ENCODE results near the gene ZNF521.

ZNF521 gene

DNA sequence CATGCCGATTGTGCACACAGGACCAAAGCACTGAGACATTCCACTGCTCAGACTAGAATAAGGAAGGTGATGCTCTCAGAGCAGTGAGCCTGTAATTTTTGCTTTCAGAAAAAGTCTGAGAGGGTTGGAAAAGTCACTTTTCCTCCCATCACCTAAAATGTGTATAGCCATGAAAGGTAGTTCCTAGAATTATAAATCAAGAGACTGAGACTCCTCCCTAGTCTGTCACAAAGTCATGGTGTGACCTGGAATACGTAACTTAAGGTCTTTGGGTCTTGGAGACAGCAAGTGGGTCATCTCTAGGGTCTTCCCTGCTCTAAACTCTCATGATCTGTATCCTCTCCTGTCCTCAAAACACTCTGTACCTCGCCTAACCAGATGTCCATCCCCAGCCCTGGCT, 16.9 kb downstream of the ZNF521 start:
- no peak for DNase-seq

DNA sequence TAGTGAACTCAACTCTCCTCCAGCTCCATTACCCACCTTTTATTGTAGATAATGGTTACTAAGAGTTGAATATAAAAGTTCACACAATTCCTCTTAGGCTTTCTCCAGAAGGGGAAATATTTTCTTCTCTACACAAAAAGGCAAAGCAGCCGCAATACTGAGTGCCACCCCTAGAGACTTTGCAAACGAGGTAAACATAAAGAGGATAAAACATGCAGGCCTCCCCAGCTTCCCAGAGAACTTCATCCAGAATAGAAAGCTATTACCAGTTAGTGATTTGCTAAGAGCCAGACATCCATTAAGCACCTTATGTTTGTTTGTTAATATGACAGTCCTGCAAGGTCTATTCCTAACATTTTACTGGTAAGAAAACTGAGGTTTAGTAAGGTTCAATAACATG, 17.4 kb downstream of the ZNF521 start:
- DNase-seq, result no peak

DNA sequence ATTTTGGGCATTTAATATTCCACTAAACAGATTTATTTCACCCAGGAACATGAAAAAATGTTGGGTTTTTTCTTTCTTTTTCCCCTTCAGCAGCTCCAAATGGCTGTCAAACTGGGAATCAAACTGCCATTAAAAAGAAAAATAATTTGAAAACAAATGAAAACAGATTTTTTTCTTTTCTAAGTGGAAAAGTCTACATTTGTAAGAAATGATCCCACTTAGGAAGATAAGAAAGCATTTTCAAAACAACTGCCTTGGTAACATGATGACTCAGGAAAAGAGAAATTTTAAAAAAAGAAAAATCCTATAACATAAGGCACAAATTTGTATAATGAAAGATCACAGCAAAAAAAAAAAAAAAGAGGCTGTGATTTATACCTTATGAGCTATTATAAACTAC, 20.0 kb downstream of the ZNF521 start:
- DNase-seq, result no peak

DNA sequence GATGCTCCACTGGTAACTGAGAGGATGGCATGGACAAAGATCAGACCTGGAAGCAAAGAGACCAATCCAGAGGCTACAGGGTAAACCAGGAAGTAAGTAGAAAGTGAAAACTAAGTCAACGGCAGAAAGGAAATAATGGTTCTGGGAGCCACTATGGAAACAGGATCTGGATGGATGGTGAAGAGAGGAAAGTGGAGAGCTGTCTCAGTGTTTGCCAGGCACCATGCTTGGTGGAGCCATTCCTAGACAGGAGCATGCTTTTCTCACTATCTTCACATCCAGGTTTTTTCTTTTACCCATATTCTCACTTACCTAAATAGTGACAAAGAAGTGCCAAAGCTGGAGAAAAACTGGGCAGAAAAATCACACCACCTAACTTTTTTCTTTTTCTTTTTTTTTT, 22.2 kb downstream of the ZNF521 start:
- DNase-seq, result no peak

DNA sequence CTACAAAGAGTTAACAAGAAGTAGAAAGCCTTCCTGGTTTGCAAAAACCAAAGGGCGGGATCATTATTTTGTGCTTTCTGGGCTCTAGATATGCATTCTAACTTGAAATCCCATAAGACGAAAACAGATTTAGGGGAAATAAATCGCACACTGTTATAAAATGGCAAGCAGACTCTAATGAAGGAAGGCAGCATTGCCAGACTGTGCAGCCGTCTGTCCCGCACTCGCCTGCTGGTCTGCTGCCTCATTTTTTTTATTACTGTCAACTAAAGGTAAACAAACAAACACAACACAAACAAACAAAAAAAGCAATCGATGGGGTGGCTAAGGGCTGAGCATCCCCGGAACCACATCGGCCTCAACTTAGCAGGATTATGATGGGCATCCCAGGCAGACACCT, 24.4 kb downstream of the ZNF521 start:
- DNase-seq, result no peak

DNA sequence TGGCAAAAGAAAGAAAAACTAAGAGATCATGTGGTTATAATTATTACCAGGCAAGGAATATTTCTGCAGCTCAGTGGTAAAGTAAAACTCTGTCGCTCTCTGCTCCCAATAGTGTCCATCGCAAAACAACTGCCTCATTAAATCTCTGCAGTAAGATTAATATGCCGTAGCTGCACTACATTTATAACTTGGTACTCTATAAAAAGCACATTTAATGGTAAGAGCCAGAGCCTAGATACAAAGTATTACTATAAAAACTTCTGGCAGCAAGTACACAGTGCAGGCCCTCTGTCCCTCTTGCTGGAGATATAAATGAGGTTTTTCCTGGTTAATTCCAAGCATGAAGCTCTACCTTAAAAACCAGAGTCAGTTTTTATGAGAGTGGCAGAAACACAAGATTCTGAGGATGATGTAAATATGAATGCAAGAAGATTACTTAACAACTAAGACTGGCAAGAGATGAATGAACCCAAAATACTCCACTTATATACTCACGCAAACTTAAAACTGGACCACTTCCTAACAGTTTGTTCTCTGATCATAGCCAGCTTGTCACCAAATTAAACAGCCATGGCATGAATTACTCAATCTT, 25.5 kb downstream of the ZNF521 start:
- DNase-seq, result no peak

DNA sequence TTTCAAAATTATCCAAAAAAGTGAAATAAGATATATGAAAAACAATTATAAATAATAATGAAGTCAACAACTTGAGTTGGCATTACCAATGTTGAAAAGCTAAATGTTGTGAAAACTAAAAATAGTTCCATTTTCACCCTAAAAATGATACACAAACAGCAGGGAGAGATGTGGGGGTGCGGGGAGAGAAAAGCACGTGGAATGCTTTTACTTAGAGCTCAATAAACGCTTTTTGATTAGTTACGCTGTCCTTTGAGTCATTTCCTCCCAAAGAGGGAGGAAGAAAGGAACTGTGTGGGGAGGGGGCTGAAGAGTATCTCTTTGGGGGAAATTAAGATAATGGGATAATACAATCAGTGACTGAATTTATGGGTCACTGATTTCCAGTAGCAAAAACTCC, 29.2 kb downstream of the ZNF521 start:
- DNase-seq, result no peak

DNA sequence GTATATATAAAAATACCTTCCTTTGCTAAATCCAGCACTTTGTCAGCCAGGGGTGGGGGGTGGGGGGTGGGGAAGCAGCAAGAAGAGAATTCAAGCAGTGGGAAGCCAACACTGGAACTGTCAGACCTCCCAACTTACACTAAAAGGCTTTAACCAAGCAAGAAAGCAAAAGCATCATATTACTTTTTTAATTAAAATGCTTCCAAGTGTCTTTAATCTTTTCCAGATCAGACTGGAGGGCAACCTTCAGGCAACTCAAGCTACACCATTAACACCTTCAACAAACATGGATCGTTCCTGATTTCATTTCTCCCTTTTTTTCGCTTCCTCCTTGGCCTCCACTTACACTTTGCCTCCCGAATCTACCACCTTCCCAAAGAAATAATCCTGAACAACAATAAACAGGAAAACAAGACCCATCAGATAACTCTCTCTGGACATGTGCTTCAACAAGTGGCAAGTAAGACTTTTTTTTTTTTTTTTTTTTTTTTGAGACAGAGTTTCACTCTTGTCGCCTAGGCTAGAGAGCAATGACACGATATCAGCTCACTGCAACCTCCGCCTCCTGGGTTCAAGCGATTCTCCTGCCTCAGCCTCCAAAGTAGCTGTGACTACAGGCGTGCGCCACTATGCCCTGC, 35.5 kb downstream of the ZNF521 start:
- DNase-seq, result no peak

DNA sequence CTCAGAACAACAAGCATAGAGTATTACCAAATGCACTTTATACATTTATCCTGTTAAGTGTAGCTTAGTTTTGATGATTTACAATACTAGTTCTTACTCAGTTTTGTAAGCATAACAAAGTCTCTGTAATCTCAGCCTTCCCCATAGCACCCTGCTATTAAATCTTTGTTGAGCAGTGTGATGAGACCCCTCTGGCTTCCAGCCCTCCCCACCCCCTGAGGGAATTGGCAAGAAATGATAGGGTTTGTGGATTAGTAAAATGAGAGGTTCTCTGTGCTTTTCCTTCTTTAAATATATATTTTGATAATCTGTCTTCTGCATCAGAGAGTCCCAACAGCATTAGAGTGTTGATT, 37.2 kb downstream of the ZNF521 start:
- peak; percentile 37 for DNase-seq

DNA sequence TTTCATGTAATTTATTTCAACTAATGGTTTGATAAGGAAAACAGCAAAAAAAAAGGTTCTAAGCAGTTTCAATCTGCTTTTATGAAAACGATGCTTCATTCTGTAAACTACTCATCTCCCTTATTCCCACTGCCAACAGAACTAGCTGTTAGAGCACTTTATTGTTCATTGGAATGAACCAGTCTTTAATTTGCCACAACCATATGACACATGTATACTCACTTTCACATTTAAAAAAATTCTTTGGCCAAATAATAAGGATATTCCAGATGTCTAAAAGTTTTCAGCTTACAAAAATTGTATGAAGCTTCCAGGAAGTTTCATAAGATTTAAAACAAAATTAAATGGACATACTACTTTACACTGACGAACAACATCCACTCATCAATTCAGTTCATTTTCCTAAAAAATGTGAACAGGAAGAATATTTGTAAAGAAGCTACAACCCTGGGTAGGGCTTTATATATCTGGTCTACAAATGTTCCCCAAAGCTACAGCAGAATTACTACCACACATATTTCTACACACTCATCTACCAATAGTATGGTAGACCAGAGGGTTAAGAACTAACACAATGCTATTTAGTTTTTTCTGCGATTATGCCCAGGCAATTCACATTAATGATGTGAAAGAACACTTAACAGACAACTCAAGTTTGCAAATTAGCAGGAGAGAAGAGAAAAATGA, 37.7 kb downstream of the ZNF521 start:
- DNase-seq, result no peak

DNA sequence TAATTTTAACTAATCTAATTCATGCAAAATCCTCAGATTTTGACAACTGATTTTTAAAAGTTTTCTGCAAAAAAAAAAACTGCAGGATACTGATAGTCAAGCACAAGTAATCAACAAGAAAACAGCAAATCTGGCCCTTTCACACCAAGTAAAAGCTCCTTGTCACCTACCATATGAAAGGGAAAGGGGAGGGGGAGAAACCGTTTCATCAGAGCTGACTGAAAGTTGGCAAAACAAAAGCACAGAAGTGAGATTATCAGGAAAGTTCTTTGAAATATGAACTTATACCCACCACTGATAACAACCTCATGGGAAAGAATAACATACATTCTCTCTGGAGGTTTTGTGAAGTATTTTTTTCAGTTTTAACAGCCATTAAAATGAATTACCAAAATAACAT, 38.7 kb downstream of the ZNF521 start:
- DNase-seq, result no peak

DNA sequence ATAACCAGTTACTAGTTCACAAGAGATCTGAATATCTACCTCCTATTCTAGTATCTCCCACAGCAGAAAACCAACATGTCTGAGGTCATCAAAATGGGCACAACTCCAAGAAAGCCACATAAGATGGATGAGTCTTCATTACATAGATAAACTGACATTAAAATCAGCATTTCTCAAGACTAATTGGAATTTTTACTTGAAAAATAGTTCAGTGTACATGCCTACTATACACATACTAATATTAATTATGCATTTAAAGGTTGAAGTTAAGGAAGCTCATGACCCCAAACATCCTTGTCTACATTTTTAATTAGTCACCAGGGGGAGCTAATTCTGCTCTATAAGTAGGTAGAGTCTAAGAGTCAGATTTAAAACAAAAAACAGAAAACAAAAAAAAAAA, 41.9 kb downstream of the ZNF521 start:
- DNase-seq, result no peak

DNA sequence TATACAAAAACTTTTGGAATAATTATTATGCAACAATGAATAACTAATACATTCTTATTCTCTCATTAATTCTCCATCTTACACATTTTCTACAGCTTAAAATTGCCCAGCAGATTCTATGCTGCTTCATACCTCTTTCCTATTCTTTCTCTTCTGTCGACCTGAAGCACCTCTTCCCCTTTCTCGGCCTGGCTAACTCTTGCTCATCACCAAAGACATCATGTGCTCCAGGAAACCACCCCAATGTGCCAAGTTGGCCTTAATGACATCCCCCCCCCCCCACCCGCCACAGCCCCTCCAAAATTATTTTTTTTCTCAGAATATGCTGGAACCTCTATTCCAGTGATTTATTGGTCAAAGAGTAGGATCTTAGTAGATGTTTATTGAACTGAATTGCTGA, 43.6 kb downstream of the ZNF521 start:
- no peak for DNase-seq

DNA sequence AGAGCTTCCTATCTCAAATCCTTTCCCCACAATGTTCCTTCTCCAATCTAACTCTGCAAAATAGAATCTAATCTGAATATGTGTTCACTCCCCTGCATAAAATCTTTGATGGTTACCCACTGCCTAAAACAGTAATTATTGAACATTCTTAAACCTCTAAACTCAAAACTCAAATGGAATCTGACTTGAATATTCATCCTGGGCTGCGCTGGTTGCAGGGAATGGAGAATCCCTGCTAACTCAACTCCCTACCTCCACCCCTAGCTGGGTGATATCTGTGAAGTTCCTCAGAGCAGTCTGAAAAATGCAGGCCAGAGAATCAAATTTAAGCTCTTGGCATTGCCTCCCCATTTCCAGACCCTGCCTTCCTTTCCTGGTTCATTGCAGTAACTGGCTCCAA, 44.8 kb downstream of the ZNF521 start:
- DNase-seq, result no peak

DNA sequence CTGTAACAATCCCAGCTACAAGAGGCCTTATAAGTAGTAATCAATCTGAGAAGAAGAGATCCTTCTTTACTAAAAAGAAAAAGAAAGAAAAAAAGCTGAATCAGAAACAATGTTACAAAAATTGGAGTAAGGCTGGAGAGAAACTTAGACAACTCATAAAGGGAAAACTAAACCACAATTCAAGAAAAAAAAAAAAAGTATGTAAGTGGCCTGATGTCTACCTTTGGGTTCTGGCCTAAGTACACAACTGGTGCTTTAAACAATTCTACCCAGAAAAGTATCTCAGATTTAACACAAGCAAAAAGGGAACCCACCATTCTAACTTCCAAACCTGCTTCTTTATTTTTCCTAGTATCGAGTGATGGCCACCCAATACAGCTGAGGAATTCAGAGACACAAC, 45.3 kb downstream of the ZNF521 start:
- no peak for DNase-seq

DNA sequence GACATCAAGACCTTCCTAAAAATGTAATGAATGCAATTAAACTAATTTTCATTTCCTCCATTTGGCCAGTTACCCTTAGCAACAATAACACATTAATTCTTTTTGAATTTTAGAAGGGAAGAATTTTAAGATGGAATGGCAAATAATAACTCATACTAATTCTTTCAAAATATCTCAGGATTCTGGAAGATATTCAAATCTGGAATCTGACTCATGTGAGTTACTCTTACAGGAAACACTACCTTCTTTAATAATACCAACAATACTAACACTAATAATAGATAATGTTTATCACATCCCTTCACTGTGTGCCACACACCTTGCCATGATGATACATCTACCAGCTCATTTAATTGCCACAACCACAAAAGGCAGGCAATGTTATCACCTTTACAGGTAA, 46.4 kb downstream of the ZNF521 start:
- no peak for DNase-seq

DNA sequence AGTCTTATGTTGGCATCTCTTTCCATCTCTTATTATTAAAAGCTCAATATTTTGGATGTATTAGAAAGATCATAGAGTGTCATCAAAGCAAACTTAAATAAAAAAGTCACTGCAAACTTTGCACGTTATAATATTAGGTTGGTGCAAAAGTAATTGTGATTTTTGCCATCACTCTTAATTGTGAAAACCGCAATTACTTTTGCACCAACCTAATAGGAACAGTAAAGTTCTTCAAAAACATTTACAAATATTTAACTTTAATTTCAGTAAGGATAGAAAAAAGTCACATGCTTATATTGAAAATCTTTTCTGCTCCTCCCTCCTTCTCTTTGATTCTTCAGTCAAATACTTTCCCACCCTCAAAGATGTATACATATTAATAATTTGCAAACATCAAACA, 51.5 kb downstream of the ZNF521 start:
- DNase-seq, result no peak

DNA sequence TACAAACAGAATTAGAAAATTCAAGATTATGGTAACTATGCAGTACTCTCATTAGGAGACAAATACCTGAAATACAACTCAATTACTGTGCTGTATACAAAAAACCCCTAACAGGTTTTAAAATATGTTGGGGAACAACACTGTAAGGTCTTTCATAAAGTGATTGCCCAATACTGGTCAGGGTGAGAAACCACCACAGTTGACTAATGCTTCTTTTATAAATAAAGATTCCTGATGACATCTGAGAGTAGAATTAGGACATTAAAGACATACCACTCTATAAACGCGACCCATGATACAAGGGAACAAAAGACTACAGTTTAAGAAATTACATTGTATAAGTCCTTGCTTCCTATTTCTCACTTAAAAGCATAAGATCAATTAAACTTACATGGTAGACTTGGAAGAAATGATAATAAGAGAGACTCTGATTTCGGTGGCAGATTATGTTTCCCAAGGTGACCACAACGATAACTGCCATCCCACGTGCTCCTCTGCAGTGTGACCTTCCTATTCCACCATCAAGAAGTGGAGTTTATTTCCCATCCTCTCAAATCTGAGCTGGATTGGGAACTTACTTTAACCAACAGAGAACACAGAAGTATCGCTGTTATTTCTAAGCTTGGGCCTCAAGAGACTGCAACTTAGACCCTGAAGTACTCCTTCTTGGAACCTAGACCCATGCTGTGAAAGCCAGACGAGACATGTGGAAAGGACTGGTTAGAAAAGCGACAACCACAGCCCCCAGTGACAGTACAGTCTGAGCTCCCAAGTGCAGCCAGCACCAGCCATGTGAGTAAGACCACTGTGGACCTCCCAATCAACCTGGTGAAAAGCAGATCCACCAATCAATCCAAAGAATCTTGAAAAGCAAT, 52.3 kb downstream of the ZNF521 start:
- no peak for DNase-seq

DNA sequence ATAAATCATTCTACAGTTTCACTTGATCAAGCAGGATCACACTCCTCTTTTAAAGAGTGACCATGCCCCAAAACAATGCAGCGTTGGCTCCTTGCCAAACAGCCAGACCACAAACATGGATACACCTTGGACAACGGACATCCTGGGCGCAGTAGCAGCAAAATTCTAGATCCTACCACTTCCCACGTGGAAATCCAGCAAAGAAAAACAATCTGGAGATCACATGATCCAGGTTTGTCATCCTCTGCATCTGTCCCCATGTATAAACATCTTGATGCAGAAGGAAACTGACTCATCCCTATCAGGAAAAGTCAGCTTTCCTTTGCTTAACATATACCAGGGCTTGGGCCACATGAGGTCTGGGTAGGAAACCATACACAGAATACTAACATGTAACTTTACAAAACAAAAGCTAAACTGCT, 53.1 kb downstream of the ZNF521 start:
- DNase-seq, result no peak

DNA sequence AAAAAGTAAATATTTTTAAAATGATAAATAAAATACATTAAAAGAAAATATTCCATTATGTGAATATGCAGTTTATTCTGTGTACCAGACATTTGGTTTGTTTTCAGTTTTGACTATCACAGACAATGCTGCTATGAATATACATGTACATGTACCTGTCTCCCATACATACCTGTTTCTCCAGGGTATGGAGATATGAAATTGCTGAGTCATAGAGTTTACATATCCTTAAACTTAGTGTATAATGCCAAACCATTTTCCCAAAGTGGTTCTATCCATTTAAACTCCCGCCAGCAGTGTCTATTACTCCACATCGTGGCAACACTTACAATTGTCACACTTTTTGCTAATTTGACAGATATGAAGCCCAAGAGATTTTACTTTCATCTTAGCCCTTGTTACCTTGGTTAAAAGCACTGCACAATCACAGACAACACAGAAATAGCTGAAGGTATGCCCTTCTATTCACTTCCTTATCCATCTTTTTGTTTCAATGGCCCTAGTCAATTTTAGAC, 56.3 kb downstream of the ZNF521 start:
- DNase-seq, result no peak

DNA sequence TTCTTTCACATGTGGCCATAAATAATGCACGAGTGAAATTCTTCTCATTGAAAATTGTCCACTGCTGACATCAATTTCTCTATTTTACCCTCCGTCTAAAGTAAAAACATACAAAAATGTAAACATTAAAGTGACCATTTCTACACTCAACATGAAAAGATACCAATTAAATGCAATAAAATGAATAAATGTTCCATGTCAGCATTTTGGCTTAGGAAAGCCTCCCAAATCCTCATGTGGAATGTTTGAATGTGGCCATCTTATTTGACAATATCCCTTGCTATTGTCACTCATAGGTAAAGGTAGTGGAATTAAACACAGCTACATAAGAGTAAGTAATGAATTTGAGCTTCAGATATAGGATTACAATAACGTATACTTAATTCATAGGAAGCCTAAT, 60.8 kb downstream of the ZNF521 start:
- no peak for DNase-seq

DNA sequence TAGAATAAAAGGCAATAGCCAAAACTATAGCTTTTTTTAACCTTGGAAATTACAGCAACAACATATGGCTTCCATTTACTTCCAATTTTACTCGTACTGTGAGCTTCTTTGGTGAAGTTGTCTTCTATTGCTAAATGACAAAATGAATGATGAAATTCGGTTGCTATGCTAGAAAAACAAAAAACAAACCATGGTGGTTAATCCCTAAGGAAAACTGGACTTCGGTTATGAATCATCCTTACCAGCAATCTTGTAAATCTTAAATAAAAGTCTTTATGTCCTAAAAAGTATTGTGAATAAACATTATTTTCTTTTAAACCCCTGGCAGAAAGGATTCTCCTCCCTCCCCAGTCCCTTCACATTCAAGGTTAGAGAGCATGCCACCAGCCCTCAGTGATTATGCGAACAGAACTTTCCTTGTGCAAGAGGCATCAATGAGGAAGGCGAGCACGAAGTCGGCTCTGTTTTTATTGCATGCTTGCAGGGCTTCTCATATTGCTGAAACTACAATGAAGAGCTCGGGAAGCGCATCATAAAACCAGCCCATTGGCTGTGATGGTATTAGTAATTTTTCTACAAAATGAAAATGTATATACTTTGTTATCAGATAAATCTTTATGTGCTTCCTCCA, 62.9 kb downstream of the ZNF521 start:
- DNase-seq, result peak; percentile 71

DNA sequence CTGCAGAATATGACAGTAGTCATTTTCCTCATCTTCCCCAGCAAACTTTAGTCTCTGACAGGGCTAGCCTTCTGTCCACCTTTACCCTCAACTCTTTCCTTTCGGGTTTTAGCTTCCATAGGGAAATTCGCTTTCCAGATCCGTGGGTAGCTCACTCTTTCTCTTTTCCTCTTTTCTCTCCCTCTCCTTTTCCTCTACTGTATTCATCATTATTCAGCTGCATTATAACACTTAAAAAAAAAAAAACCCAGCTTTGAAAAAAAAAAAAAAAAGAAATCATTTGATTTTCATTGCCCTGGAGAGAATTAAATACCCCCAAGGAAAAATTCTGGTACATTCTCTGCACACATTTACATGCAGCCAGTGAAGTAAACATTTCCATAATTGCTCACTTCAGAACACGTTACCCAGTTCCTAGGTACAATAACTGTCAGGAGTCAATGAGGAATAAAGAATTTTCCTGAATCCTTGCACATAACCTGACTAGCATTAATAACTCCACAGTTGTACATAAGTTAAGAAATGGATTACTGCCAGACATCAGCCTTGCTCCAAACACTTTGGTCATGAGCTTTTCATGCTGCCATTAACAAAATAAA, 63.5 kb downstream of the ZNF521 start:
- DNase-seq, result no peak
